AG10803 (cell line): ENCODE results near the gene GNLY.

Experiments used
- DNase-seq: peaks from one replicate; pipeline ENCODE4 v3.0.0; 2010; ENCODE audit warnings: low read depth
- H3K4me3 ChIP-seq: 2 replicates; pipeline ENCODE4 v1.5.1; 2011; ENCODE audit warnings: mild to moderate bottlenecking, low read length, control low read depth
- TF ChIP-seq, protein P1 (sequence below): conservative IDR thresholded peaks from 2 replicates; pipeline ENCODE4 v1.5.1; 2011; ENCODE audit warnings: mild to moderate bottlenecking, low read length, control low read depth, inconsistent platforms

GNLY gene

GRCh38 chr2:85680707-85681371 is 13.3 kb upstream of the GNLY start:
- no peak for DNase-seq

GRCh38 chr2:85681372-85681763 is 12.8 kb upstream of the GNLY start:
- H3K4me3 ChIP-seq = no peak overlapping the region
- DNase-seq = no peak
- TF ChIP-seq, protein P1, sequence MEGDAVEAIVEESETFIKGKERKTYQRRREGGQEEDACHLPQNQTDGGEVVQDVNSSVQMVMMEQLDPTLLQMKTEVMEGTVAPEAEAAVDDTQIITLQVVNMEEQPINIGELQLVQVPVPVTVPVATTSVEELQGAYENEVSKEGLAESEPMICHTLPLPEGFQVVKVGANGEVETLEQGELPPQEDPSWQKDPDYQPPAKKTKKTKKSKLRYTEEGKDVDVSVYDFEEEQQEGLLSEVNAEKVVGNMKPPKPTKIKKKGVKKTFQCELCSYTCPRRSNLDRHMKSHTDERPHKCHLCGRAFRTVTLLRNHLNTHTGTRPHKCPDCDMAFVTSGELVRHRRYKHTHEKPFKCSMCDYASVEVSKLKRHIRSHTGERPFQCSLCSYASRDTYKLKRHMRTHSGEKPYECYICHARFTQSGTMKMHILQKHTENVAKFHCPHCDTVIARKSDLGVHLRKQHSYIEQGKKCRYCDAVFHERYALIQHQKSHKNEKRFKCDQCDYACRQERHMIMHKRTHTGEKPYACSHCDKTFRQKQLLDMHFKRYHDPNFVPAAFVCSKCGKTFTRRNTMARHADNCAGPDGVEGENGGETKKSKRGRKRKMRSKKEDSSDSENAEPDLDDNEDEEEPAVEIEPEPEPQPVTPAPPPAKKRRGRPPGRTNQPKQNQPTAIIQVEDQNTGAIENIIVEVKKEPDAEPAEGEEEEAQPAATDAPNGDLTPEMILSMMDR = no peak

More at GRCh38 chr2:85680707-85681371, 13.3 kb upstream of the GNLY start:
- TF ChIP-seq, protein P1 = no peak
- H3K4me3 ChIP-seq = no peak overlapping the region

DNA sequence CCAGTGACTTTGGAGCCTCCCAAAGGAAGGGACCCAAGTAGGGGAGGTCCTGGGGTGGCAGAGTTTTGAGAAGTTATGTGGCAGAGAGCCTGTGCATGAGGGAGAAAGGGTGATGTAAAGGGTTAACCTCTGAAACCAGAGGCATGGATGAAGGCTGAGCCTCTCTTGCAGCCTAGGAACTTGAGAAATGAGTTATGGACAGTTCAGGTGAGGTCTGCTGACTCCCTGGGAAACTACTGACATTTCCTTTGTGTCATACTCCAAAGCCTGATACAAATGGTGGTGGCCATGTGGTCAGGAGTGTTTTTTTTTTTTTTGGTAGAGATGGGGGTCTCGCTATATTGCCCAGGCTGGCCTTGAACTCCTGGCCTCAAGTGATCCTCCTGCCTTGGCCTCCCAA is 12.4 kb upstream of the GNLY start:
- TF ChIP-seq, protein P1 = no peak
- DNase-seq = no peak
- no peak overlapping the region for H3K4me3 ChIP-seq

DNA sequence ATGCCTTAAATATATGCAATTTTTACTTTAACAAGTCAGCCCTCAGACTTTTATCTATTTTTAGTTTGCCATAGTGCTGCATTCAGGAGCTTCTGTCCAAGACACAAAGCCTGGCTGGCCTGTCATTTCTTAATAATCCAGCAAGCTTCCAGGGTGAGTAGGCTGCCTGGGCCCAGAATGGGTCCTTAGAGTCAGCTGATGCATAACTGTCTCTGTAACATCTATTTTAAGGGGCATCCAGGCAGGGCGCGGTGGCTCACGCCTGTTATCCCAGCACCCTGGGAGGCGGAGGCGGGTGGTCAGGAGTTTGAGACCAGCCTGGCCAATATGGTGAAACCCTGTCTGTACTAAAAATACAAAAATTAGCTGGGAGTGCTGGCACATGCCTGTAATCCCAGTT is 11.8 kb upstream of the GNLY start:
- peak; percentile 29 for DNase-seq
- H3K4me3 ChIP-seq = no peak overlapping the region
- TF ChIP-seq, protein P1 = no peak

GRCh38 chr2:85684380-85684779 is 9.8 kb upstream of the GNLY start:
- no peak overlapping the region for H3K4me3 ChIP-seq
- DNase-seq = no peak
- TF ChIP-seq, protein P1 = no peak

DNA sequence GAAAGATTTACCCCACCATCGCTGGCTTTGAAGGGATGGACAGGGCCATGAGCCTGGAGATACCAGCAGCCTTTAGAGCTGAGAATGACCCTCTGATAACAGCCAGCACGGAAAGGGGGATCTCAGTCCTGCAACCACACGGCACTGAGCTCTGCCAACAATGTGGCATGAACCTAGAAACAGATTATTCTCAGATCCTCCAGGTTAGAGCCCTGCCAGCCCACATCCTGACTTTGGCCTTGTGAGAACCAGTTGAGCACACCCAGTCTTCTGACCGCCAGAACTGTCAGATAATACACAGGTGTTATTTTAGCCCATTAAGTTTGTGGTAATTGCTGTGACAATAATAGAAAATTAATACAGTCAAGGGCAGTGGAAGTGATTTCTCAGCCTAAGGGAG is 9.4 kb upstream of the GNLY start:
- no peak for DNase-seq
- H3K4me3 ChIP-seq = no peak overlapping the region
- TF ChIP-seq, protein P1 = no peak

DNA sequence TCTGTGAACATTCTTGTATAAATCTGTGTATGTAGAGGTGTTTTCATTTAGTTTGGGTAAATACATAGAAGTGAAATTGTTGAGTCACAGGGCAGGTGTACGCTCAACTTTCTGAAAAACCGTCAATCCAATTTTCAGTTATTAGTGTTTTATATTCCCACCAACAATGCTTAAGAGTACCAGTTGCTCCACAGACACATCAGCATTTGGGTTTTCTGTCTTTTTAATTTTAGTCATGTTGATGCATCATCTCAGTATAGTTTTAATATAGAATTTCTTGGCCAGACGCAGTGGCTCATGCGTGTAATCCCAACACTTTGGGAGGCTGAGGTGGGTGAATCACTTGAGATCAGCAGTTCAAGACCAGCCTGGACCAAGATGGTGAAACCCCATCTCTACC is 3.2 kb upstream of the GNLY start:
- no peak for DNase-seq
- no peak overlapping the region for H3K4me3 ChIP-seq
- TF ChIP-seq, protein P1 = no peak
